Mesendoderm (in vitro differentiated cells): ENCODE measurements around the gene LCOR.

Source experiments
- DNase-seq: peaks from one replicate; pipeline ENCODE4 v3.0.0; 2013
- H2AK5ac ChIP-seq: 2 replicates; pipeline ENCODE4 v1.6.1; 2013; ENCODE audit warnings: low read length, inconsistent platforms
- H2BK120ac ChIP-seq: 2 replicates; pipeline ENCODE4 v1.6.1; 2013; ENCODE audit warnings: low read depth, mild to moderate bottlenecking, low read length, moderate library complexity, mixed read lengths
- H2BK15ac ChIP-seq: replicated peaks from 2 replicates; pipeline ENCODE4 v1.6.1; 2013; ENCODE audit warnings: low read depth, mild to moderate bottlenecking, moderate library complexity
- H2BK5ac ChIP-seq: 2 replicates; pipeline ENCODE4 v1.6.1; 2013; ENCODE audit warnings: low read length, inconsistent platforms
- H3K18ac ChIP-seq: 2 replicates; pipeline ENCODE4 v1.6.1; 2013; ENCODE audit warnings: mild to moderate bottlenecking, low read length, mixed read lengths
- H3K23ac ChIP-seq: one replicate; pipeline ENCODE4 v1.6.1; 2013; ENCODE audit warnings: low read length
- H3K27ac ChIP-seq: 2 replicates; pipeline ENCODE4 v1.5.1; 2013; ENCODE audit warnings: low read depth, mild to moderate bottlenecking, inconsistent platforms, low read length, moderate library complexity
- H3K27me3 ChIP-seq: 2 replicates; pipeline ENCODE4 v1.6.1; 2013; ENCODE audit warnings: low read length, control low read depth, mild to moderate bottlenecking, inconsistent platforms; ENCODE audit not compliant: insufficient read depth, poor library complexity
- H3K36me3 ChIP-seq: 2 replicates; pipeline ENCODE4 v1.6.1; 2013; ENCODE audit warnings: low read length, inconsistent platforms; ENCODE audit not compliant: control insufficient read depth, insufficient read depth
- H3K4ac ChIP-seq: one replicate; pipeline ENCODE4 v1.6.1; 2013; ENCODE audit warnings: low read depth, mild to moderate bottlenecking, low read length, moderate library complexity
- H3K4me1 ChIP-seq: 2 replicates; pipeline ENCODE4 v1.6.1; 2013; ENCODE audit warnings: low read depth, low read length, inconsistent platforms; ENCODE audit not compliant: control insufficient read depth
- H3K4me2 ChIP-seq: 2 replicates; pipeline ENCODE4 v1.6.1; 2013; ENCODE audit warnings: low read length
- H3K4me3 ChIP-seq: 2 replicates; pipeline ENCODE4 v1.5.1; 2013; ENCODE audit warnings: mild to moderate bottlenecking, low read length
- H3K56ac ChIP-seq: one replicate; pipeline ENCODE4 v1.6.1; 2013; ENCODE audit warnings: low read length
- H3K79me1 ChIP-seq: 2 replicates; pipeline ENCODE4 v1.6.1; 2013; ENCODE audit warnings: low read length, inconsistent platforms
- H3K79me2 ChIP-seq: 2 replicates; pipeline ENCODE4 v1.6.1; 2013; ENCODE audit warnings: mild to moderate bottlenecking, low read length; ENCODE audit not compliant: control insufficient read depth, insufficient read depth
- H3K9ac ChIP-seq: 2 replicates; pipeline ENCODE4 v1.6.1; 2013; ENCODE audit warnings: low read length, inconsistent platforms
- H4K5ac ChIP-seq: one replicate; pipeline ENCODE4 v1.6.1; 2013; ENCODE audit warnings: low read length
- H4K8ac ChIP-seq: one replicate; pipeline ENCODE4 v1.6.1; 2013; ENCODE audit warnings: low read depth, mild to moderate bottlenecking, control low read depth, low read length, moderate library complexity
- WGBS: extraction: QIAGEN DNeasy Blood & Tissue Kit; methylation state at CpG from one replicate; pipeline ENCODE4 v1.1.7; 2013; ENCODE audit warnings: low lambda C conversion rate, missing lambda C conversion rate; ENCODE audit not compliant: insufficient coverage; ENCODE audit errors: extremely low coverage; 5-methylcytosine and 5-hydroxymethylcytosine counted together

LCOR gene

GRCh38 chr10:96918214-96919002, 86.3 kb downstream of the LCOR start:
- Histone ChIP-seq H3K79me1 (no peaks in the 10 kb centered on the region), H3K56ac (no peak overlapping the region), H2AK5ac (no peak overlapping the region), H3K4me3 (no peak overlapping the region), H3K9ac (no peak overlapping the region), H2BK120ac (no peak overlapping the region), H2BK5ac (no peak overlapping the region), H3K4me1 (no peaks in the 10 kb centered on the region), H3K36me3 (no peaks in the 10 kb centered on the region), H3K27me3 (no peaks in the 10 kb centered on the region), H3K23ac (no peak overlapping the region), H3K27ac (no peak overlapping the region), H3K79me2 (no peaks in the 10 kb centered on the region), H2BK15ac (no peak overlapping the region), H3K4ac (no peak overlapping the region), H3K18ac (no peak overlapping the region), H3K4me2 (no peak overlapping the region), H4K5ac (no peak overlapping the region), H4K8ac (no peak overlapping the region)
- DNase-seq, result no peak
- 100% methylated on average over 2 of the region's 5 CpGs for WGBS

GRCh38 chr10:96919785-96920430, 87.8 kb downstream of the LCOR start:
- whole genome bisulfite sequencing, result no CpG with 5 or more reads among the region's 5 CpGs
- Histone ChIP-seq H3K56ac (no peak overlapping the region), H3K23ac (no peak overlapping the region), H3K9ac (no peak overlapping the region), H4K8ac (no peak overlapping the region), H3K27ac (no peak overlapping the region), H3K79me2 (no peaks in the 10 kb centered on the region), H3K4me1 (no peaks in the 10 kb centered on the region), H4K5ac (no peak overlapping the region), H3K4me3 (no peak overlapping the region), H3K36me3 (no peaks in the 10 kb centered on the region), H3K4ac (no peak overlapping the region), H3K27me3 (no peaks in the 10 kb centered on the region), H3K4me2 (no peak overlapping the region), H2BK15ac (no peak overlapping the region), H2BK5ac (no peak overlapping the region), H2BK120ac (no peak overlapping the region), H3K79me1 (no peaks in the 10 kb centered on the region), H2AK5ac (no peak overlapping the region), H3K18ac (no peak overlapping the region)
- no peak for DNase-seq

GRCh38 chr10:96921655-96922054, 89.6 kb downstream of the LCOR start:
- H3K4me1 ChIP-seq, result no peaks in the 10 kb centered on the region
- H3K79me1 ChIP-seq, result no peaks in the 10 kb centered on the region
- H3K18ac ChIP-seq, result no peak overlapping the region
- H2BK5ac ChIP-seq, result no peak overlapping the region
- H3K56ac ChIP-seq, result no peak overlapping the region
- H3K79me2 ChIP-seq, result no peaks in the 10 kb centered on the region
- WGBS, result no CpG with 5 or more reads among the region's 4 CpGs
- no peaks in the 10 kb centered on the region for H3K27me3 ChIP-seq
- H3K36me3 ChIP-seq, result no peaks in the 10 kb centered on the region
- no peak overlapping the region for H2AK5ac ChIP-seq
- H3K23ac ChIP-seq, result no peak overlapping the region
- H3K4ac ChIP-seq, result no peak overlapping the region
- no peak overlapping the region for H4K5ac ChIP-seq
- no peak overlapping the region for H2BK15ac ChIP-seq
- DNase-seq, result no peak
- H3K27ac ChIP-seq, result no peak overlapping the region
- no peak overlapping the region for H2BK120ac ChIP-seq
- H3K4me2 ChIP-seq, result no peak overlapping the region
- no peak overlapping the region for H4K8ac ChIP-seq
- H3K9ac ChIP-seq, result no peak overlapping the region
- H3K4me3 ChIP-seq, result no peak overlapping the region

GRCh38 chr10:96922978-96923948, 91.2 kb downstream of the LCOR start:
- Histone ChIP-seq H2AK5ac (no peak overlapping the region), H3K4me3 (no peak overlapping the region), H3K79me2 (no peaks in the 10 kb centered on the region), H2BK5ac (no peak overlapping the region), H2BK15ac (no peak overlapping the region), H3K79me1 (no peaks in the 10 kb centered on the region), H2BK120ac (no peak overlapping the region), H3K4me2 (no peak overlapping the region), H4K8ac (no peak overlapping the region), H3K4ac (no peak overlapping the region), H3K23ac (no peak overlapping the region), H3K18ac (no peak overlapping the region), H3K9ac (no peak overlapping the region), H3K4me1 (no peaks in the 10 kb centered on the region), H3K27ac (no peak overlapping the region), H3K27me3 (no peaks in the 10 kb centered on the region), H3K36me3 (no peaks in the 10 kb centered on the region), H4K5ac (no peak overlapping the region), H3K56ac (no peak overlapping the region)
- DNase-seq, result no peak
- no CpG with 5 or more reads among the region's 3 CpGs for WGBS

- Histone ChIP-seq H3K23ac (no peak overlapping the region), H3K79me2 (no peaks in the 10 kb centered on the region), H3K36me3 (no peaks in the 10 kb centered on the region), H2BK120ac (no peak overlapping the region), H3K9ac (no peak overlapping the region), H4K8ac (no peak overlapping the region), H3K27ac (no peak overlapping the region), H3K27me3 (no peaks in the 10 kb centered on the region), H4K5ac (no peak overlapping the region), H2AK5ac (no peak overlapping the region), H3K18ac (no peak overlapping the region), H2BK15ac (no peak overlapping the region), H3K4me3 (no peak overlapping the region), H3K79me1 (no peaks in the 10 kb centered on the region), H3K4ac (no peak overlapping the region), H2BK5ac (no peak overlapping the region), H3K4me1 (no peaks in the 10 kb centered on the region), H3K4me2 (no peak overlapping the region), H3K56ac (no peak overlapping the region)
- WGBS, result no CpG with 5 or more reads among the region's 6 CpGs
- DNase-seq, result no peak
Observed at GRCh38 chr10:96924861-96925260, 92.8 kb downstream of the LCOR start.
